HG03039 (cell line): ENCODE measurements around the gene RBFOX1.

Source experiments
- ATAC-seq: cut with Tn5 transposase; IDR thresholded peaks from one replicate; pipeline ENCODE4 v1.9.1; 2021; ENCODE audit warnings: mild to moderate bottlenecking, moderate library complexity; ENCODE audit not compliant: unreplicated experiment

RBFOX1 gene

DNA sequence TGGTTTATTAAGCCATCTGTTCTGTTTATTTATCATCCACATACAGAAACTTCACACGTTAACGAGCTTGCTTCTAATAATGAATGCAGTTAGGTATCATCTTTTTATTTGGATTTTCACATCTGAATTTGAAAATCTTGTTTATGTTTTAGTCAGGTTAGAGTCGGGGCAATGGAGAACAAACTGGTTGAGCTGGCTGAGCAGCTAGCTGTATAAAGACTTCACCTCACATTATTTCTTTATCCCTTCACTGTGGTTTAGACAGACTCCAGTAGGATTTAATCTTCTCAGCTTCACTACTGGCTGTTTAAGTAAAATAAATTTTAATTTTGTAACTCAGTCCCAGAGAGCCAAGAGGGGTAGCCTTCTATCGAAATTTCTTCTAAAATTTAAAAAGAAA is 415.9 kb downstream of the RBFOX1 start:
- no peak for ATAC-seq

DNA sequence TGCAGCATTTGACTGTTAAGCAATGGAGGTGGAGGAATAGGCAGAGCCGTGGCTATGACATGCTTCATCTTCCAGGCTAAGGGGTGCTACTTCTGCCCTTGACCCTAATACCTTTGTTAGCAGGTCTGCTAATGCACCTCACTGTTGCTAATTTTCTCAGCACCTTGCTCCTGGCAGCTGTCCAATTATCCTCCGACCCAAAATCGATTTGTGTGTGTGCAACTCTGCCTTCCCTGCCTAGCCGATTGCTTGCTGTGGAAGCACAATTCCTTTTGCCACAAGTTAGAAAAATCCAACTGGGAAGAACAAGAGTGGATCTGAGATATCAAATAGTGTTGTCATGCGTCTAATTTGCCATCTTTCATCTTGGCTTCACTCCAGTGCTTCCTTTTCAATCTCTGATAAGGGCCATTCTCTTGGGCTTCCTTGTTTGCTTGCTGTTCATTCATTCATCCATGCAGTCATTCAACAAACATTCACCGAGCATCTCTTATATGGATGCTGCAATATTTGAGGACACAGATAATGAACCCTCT is 422.8 kb downstream of the RBFOX1 start:
- ATAC-seq, result no peak
